Prostate gland (tissue), 2 donors: Measurements from ENCODE around the gene SSH2.

Experiments used
- POLR2A ChIP-seq: fragments of 450-650 bp; IDR thresholded peaks from one replicate; pipeline ENCODE4 v1.6.1; 2016; ENCODE audit warnings: antibody characterized with exemption, mild to moderate bottlenecking
- POLR2AphosphoS5 ChIP-seq: sonication (generic); formaldehyde crosslinking; IDR thresholded peaks from one replicate; pipeline ENCODE4 v1.6.1; 2017; ENCODE audit warnings: antibody characterized with exemption
- TF ChIP-seq, protein P1 (sequence below), 4 experiments: fragments of 200-600 bp in 2 of 4; fragments of 450-650 bp in 2 of 4; sonication (generic) in 2 of 4; IDR thresholded peaks; 1 replicate in 3 of 4; 2 replicates in 1 of 4; pipeline ENCODE4 v1.5.1; 2016 to 2019; ENCODE audit warnings: antibody characterized with exemption in 4 of 4, mild to moderate bottlenecking in 2 of 4, moderate library complexity in 2 of 4

DNA sequence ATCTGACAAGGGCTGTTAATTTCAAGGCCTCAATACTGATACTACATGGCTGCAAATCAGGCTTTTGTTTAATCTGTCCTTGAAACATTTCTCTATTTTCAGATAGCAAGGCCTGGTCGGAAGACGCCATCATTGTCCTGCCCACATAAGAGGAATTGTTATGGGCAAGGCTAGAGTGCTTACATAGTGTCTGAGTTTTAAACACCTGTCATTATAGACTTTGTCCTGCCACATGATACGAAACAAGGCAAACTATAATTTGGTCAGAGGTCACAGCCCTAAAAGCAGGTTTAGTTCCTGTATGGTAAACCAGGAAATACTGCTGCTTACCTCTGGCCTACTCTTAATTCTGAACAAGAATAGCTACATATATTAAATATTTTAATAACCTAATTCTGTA lies 104.4 kb downstream of the SSH2 start:
- no peak for TF ChIP-seq POLR2A
- TF ChIP-seq, protein P1, sequence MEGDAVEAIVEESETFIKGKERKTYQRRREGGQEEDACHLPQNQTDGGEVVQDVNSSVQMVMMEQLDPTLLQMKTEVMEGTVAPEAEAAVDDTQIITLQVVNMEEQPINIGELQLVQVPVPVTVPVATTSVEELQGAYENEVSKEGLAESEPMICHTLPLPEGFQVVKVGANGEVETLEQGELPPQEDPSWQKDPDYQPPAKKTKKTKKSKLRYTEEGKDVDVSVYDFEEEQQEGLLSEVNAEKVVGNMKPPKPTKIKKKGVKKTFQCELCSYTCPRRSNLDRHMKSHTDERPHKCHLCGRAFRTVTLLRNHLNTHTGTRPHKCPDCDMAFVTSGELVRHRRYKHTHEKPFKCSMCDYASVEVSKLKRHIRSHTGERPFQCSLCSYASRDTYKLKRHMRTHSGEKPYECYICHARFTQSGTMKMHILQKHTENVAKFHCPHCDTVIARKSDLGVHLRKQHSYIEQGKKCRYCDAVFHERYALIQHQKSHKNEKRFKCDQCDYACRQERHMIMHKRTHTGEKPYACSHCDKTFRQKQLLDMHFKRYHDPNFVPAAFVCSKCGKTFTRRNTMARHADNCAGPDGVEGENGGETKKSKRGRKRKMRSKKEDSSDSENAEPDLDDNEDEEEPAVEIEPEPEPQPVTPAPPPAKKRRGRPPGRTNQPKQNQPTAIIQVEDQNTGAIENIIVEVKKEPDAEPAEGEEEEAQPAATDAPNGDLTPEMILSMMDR (IDR thresholded peaks at IDR 0.05) = no peak
- TF ChIP-seq POLR2AphosphoS5 = no peak
